Astrocyte (in vitro differentiated cells and primary cell): ENCODE results near the gene MAG. TPM values are rescaled to one million over a fixed set of nuclear protein-coding genes. Genes with fewer than 3 reads are reported as not detected.
A peak's percentile ranks its signal among the peaks of the same experiment; 100 is the strongest.

Experiments used
- DNase-seq: peaks from one replicate; pipeline ENCODE4 v3.0.0-alpha.2; 2010; ENCODE audit warnings: low read depth
- FAIRE-seq: peaks from 2 replicates; lab custom pipeline; 2011; peaks lifted over from hg19 to GRCh38; lab: Jason Lieb, UNC
- H2AFZ ChIP-seq: 2 replicates; pipeline ENCODE4 v1.6.0; 2012; ENCODE audit warnings: low read depth, low read length, inconsistent platforms
- H3K27ac ChIP-seq: 2 replicates; pipeline ENCODE4 v1.5.1; 2011; ENCODE audit warnings: low read depth, low read length, inconsistent platforms
- H3K27me3 ChIP-seq: 2 replicates; pipeline ENCODE4 v1.6.0; 2011; ENCODE audit warnings: low read length, inconsistent platforms; ENCODE audit not compliant: insufficient read depth
- H3K36me3 ChIP-seq: 2 replicates; pipeline ENCODE4 v1.5.1; 2011; ENCODE audit warnings: low read length, inconsistent platforms; ENCODE audit not compliant: insufficient read depth
- H3K4me1 ChIP-seq: 2 replicates; pipeline ENCODE4 v1.5.1; 2011; ENCODE audit warnings: low read length, inconsistent platforms; ENCODE audit not compliant: insufficient read depth
- H3K4me2 ChIP-seq: 2 replicates; pipeline ENCODE4 v1.6.0; 2012; ENCODE audit warnings: low read length, inconsistent platforms
- H3K4me3 ChIP-seq: 2 replicates; pipeline ENCODE4 v1.5.1; 2011; ENCODE audit warnings: low read depth, mild to moderate bottlenecking, low read length, inconsistent platforms; ENCODE audit not compliant: insufficient read depth
- H3K79me2 ChIP-seq: 2 replicates; pipeline ENCODE4 v1.6.0; 2012; ENCODE audit warnings: mild to moderate bottlenecking, low read length, inconsistent platforms; ENCODE audit not compliant: insufficient read depth
- H3K9ac ChIP-seq: 2 replicates; pipeline ENCODE4 v1.6.0; 2012; ENCODE audit warnings: mild to moderate bottlenecking, low read length, inconsistent platforms
- H3K9me3 ChIP-seq: 2 replicates; pipeline ENCODE4 v1.5.1; 2012; ENCODE audit warnings: low read depth, mild to moderate bottlenecking, low read length, inconsistent platforms; ENCODE audit not compliant: insufficient read depth
- H4K20me1 ChIP-seq: 2 replicates; pipeline ENCODE4 v1.6.0; 2012; ENCODE audit warnings: low read length, inconsistent platforms; ENCODE audit not compliant: insufficient read depth
- H3K27ac Mint-ChIP-seq: one replicate; pipeline ENCODE4 v1.8.0; 2021; ENCODE audit warnings: mild to moderate bottlenecking, mixed read lengths; ENCODE audit not compliant: unreplicated experiment
- H3K27me3 Mint-ChIP-seq: one replicate; pipeline ENCODE4 v1.8.0; 2021; ENCODE audit warnings: low read depth, mixed read lengths; ENCODE audit not compliant: unreplicated experiment
- H3K36me3 Mint-ChIP-seq: one replicate; pipeline ENCODE4 v1.8.0; 2021; ENCODE audit warnings: low read depth, mixed read lengths; ENCODE audit not compliant: unreplicated experiment
- H3K4me1 Mint-ChIP-seq: one replicate; pipeline ENCODE4 v1.8.0; 2021; ENCODE audit warnings: low read depth, mixed read lengths; ENCODE audit not compliant: unreplicated experiment
- H3K4me3 Mint-ChIP-seq: one replicate; pipeline ENCODE4 v1.8.0; 2021; ENCODE audit warnings: mild to moderate bottlenecking, moderate library complexity, mixed read lengths; ENCODE audit not compliant: unreplicated experiment
- H3K9me3 Mint-ChIP-seq: one replicate; pipeline ENCODE4 v1.8.0; 2021; ENCODE audit warnings: mild to moderate bottlenecking, mixed read lengths; ENCODE audit not compliant: unreplicated experiment
- EZH2 ChIP-seq: IDR thresholded peaks from 2 replicates; pipeline ENCODE4 v1.6.1; 2012; ENCODE audit warnings: mild to moderate bottlenecking, low read length, inconsistent platforms; ENCODE audit not compliant: insufficient read depth
- total RNA-seq: library from RNA; stranded (reverse); gene quantifications from 2 replicates; pipeline ENCODE4 v1.2.1, GENCODE V29; 2021
- TF ChIP-seq, protein P1 (sequence below): IDR thresholded peaks from 2 replicates; pipeline ENCODE4 v1.5.1; 2011; ENCODE audit warnings: low read depth, mild to moderate bottlenecking, inconsistent platforms, low read length, moderate library complexity; ENCODE audit not compliant: insufficient read depth

MAG gene
- total RNA-seq, 1 donor from 2014 or later = not detected

- TF ChIP-seq EZH2 = no peak
- TF ChIP-seq, protein P1, sequence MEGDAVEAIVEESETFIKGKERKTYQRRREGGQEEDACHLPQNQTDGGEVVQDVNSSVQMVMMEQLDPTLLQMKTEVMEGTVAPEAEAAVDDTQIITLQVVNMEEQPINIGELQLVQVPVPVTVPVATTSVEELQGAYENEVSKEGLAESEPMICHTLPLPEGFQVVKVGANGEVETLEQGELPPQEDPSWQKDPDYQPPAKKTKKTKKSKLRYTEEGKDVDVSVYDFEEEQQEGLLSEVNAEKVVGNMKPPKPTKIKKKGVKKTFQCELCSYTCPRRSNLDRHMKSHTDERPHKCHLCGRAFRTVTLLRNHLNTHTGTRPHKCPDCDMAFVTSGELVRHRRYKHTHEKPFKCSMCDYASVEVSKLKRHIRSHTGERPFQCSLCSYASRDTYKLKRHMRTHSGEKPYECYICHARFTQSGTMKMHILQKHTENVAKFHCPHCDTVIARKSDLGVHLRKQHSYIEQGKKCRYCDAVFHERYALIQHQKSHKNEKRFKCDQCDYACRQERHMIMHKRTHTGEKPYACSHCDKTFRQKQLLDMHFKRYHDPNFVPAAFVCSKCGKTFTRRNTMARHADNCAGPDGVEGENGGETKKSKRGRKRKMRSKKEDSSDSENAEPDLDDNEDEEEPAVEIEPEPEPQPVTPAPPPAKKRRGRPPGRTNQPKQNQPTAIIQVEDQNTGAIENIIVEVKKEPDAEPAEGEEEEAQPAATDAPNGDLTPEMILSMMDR = no peak
- H3K27me3 ChIP-seq = no peaks in the 10 kb centered on the region
- Mint-ChIP-seq H3K27ac (peak overlapping the region; percentile 62), H3K27me3 (peaks cover 28% of the 10 kb centered on the region), H3K9me3 (no peaks in the 10 kb centered on the region), H3K4me3 (no peak overlapping the region), H3K36me3 (no peaks in the 10 kb centered on the region), H3K4me1 (peaks cover 15% of the 10 kb centered on the region)
- H3K9ac ChIP-seq = no peak overlapping the region
- H3K36me3 ChIP-seq = no peaks in the 10 kb centered on the region
- no peak overlapping the region for H3K27ac ChIP-seq
- H3K9me3 ChIP-seq = no peaks in the 10 kb centered on the region
- no peak for DNase-seq
- H2AFZ ChIP-seq = no peak overlapping the region
- no peaks in the 10 kb centered on the region for H3K79me2 ChIP-seq
- no peaks in the 10 kb centered on the region for H3K4me1 ChIP-seq
- H3K4me3 ChIP-seq = no peak overlapping the region
- no peaks in the 10 kb centered on the region for H4K20me1 ChIP-seq
- FAIRE-seq = no peak
- no peak overlapping the region for H3K4me2 ChIP-seq
Observed at GRCh38 chr19:35305181-35305580, 13.2 kb downstream of the MAG start.

- H3K4me1 Mint-ChIP-seq = peaks cover 15% of the 10 kb centered on the region
- no peak for FAIRE-seq
Observed at GRCh38 chr19:35306473-35307246, 14.7 kb downstream of the MAG start.

More at GRCh38 chr19:35306473-35307246, 14.7 kb downstream of the MAG start:
- Histone ChIP-seq H3K27ac (no peak overlapping the region), H2AFZ (no peak overlapping the region), H3K9me3 (no peaks in the 10 kb centered on the region), H3K79me2 (no peaks in the 10 kb centered on the region), H3K4me1 (no peaks in the 10 kb centered on the region), H3K27me3 (no peaks in the 10 kb centered on the region), H4K20me1 (no peaks in the 10 kb centered on the region), H3K4me2 (no peak overlapping the region), H3K4me3 (no peak overlapping the region), H3K36me3 (no peaks in the 10 kb centered on the region), H3K9ac (no peak overlapping the region)
- DNase-seq = no peak
- TF ChIP-seq, protein P1 = no peak
- no peak for TF ChIP-seq EZH2
- peaks cover 36% of the 10 kb centered on the region for H3K27me3 Mint-ChIP-seq
- no peaks in the 10 kb centered on the region for H3K36me3 Mint-ChIP-seq
- H3K4me3 Mint-ChIP-seq = no peak overlapping the region
- H3K9me3 Mint-ChIP-seq = no peaks in the 10 kb centered on the region
- H3K27ac Mint-ChIP-seq = peak overlapping the region; percentile 79
